HK-2 (cell line): ENCODE results near the gene RAB11FIP3.

Source experiments
- DNase-seq: peaks from one replicate; pipeline ENCODE4 v3.0.0-alpha.2; 2018; ENCODE audit not compliant: unreplicated experiment

The RAB11FIP3 gene

GRCh38 chr16:424033-424622 lies 1.3 kb upstream of the RAB11FIP3 start:
- peak; percentile 46 for DNase-seq

DNA sequence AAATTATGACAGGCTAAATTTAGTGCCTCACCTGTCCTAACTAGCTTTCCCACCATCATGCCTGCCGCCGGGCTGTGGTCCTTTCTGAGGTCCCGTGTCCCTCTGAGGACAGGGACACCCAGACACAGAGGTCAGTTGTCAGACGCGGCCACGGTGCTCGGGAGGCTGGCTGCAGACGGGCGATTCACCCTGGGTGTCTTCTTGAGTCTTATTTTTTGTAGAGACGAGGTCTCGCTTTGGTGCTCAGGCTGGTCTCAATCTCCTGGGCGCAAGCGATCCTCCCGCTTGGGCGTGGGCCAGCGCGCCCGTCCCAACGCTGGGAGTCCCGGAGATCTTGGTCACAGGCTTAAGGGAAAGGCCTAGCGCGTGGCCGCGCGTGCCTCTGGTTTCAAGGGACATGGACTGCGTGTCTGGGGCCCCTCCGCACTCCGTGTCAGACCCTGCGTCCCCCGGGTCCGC lies 797 bp upstream of the RAB11FIP3 start:
- peak; percentile 31 for DNase-seq

GRCh38 chr16:425740-426114 lies 278 bp downstream of the RAB11FIP3 start:
- DNase-seq: no peak

DNA sequence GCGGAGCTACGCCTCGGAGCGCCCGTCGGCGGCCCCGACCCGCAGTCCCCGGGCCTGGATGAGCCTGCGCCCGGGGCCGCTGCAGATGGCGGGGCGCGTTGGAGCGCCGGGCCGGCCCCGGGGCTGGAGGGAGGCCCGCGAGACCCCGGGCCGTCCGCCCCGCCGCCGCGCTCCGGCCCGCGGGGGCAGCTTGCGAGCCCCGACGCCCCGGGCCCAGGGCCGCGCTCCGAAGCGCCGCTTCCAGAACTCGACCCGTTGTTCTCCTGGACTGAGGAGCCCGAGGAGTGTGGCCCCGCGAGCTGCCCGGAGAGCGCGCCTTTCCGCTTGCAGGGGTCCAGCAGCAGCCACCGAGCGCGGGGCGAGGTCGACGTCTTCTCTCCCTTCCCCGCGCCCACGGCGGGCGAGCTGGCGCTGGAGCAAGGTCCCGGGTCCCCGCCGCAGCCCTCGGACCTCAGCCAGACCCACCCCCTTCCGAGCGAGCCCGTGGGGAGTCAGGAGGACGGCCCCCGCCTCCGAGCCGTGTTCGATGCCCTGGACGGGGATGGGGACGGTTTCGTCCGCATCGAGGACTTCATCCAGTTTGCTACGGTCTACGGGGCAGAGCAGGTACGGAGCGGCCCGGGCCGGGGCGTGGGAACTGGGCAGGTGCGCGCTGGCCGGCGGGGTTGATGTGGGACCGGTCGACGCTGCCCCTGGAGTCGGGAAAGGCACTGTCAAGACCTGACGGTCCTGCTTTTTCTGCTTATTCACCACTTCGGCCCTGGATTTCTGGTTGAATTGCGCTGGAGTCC lies 861 bp downstream of the RAB11FIP3 start:
- peak; percentile 12 for DNase-seq

DNA sequence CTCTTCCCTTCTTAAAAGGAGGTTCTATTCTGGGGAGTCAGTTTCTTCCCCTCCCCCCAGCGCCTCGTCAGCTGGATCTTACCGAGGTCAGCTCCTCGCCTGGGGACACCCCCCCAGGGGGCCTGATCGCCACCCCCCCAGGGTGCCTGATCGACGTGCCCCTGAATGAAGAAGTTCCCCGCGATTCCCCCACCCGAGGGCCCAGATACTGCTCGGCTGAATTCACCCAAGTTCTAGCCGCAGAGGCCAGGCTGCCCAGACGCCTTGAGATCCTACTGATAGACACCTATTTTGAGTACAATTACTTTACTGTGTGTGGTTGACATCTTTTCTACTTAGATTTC lies 1.4 kb downstream of the RAB11FIP3 start:
- no peak for DNase-seq

- no peak for DNase-seq
Measured at GRCh38 chr16:427250-427649, 1.8 kb downstream of the RAB11FIP3 start.

- DNase-seq: no peak
Measured at GRCh38 chr16:430904-431303, 5.5 kb downstream of the RAB11FIP3 start.

GRCh38 chr16:440627-441026 lies 15.2 kb downstream of the RAB11FIP3 start:
- DNase-seq: no peak

- no peak for DNase-seq
Measured at GRCh38 chr16:441447-441846, 16.0 kb downstream of the RAB11FIP3 start.

GRCh38 chr16:442976-443375 lies 17.5 kb downstream of the RAB11FIP3 start:
- no peak for DNase-seq

- no peak for DNase-seq
Measured at GRCh38 chr16:444027-444426, 18.6 kb downstream of the RAB11FIP3 start.

GRCh38 chr16:445566-445965 lies 20.1 kb downstream of the RAB11FIP3 start:
- DNase-seq: no peak

GRCh38 chr16:450385-450784 lies 24.9 kb downstream of the RAB11FIP3 start:
- DNase-seq: no peak

- no peak for DNase-seq
Measured at GRCh38 chr16:450785-451512, 25.5 kb downstream of the RAB11FIP3 start.

DNA sequence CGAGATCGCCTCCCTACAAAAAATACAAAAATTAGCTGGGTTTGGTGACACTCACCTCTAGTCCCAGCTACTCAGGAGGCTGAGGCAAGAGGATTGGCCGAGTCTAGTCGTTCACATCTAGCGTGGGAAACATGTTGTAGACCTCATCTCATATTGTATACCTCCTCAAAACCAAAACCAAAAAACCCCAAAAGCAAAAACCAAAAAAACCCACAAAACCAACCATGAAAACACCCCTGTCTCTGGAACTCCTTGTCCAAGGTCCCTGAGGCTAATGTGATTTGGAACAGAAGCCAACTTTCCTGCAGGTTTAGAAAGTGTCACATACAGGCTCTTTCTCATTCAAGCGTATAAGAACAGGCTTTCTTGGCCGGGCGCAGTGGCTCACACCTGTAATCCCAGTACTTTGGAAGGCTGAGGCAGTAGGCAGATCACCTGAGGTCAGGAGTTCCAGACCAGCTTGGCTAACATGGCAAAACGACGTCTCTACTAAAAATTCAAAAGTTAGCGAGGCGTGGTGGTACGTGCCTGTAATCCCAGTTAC lies 29.0 kb downstream of the RAB11FIP3 start:
- DNase-seq: no peak

DNA sequence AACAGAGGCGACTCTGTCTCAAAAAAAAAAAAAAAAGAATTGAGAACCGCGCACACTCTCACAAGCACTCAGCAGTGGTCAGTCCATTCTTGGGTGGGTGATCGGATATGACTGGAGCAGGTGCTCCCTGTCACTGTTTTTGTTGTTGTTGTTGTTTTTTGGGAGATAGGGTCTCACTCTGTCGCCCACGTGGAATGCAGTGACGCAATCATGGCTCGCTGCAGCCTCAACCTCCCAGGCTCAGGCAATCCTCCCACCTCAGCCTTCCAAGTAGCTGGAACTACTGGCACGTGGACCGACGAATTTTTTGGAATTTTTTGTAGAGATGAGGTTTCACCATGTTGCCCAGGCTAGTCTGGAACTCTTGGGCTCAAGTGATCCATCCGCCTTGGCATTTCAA lies 30.0 kb downstream of the RAB11FIP3 start:
- DNase-seq: no peak

DNA sequence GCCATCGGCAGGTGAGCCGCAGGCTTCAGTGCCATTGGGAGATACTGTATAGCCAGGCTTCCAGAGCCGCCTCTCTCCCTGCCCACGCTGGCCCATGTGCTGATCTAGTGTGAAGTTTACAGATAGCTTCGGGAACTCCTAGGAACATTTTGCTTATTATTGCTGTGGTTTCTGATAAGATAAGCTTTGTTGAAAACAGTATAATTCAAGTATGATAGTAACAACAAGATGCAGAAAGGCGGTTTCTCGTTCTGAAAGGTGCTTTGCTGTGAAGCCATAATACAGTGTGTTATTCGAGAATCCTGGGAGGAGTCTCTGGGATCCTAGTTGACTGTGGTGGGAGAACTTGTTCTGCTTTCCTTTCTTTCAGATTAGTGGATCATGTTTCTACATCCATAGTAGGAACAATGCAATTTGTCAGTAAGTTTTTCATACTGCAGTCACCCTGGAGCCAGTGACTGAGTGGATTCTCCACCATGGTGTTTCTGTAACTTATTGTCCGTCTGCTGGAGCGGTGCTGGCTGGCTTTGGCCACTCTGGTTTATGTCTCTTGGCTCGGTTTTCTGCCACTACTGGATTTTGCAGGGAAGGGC lies 31.5 kb downstream of the RAB11FIP3 start:
- no peak for DNase-seq

GRCh38 chr16:457732-458400 lies 32.4 kb downstream of the RAB11FIP3 start:
- no peak for DNase-seq

GRCh38 chr16:459761-460160 lies 34.3 kb downstream of the RAB11FIP3 start:
- no peak for DNase-seq

- no peak for DNase-seq
Measured at GRCh38 chr16:460787-461186, 35.3 kb downstream of the RAB11FIP3 start.

DNA sequence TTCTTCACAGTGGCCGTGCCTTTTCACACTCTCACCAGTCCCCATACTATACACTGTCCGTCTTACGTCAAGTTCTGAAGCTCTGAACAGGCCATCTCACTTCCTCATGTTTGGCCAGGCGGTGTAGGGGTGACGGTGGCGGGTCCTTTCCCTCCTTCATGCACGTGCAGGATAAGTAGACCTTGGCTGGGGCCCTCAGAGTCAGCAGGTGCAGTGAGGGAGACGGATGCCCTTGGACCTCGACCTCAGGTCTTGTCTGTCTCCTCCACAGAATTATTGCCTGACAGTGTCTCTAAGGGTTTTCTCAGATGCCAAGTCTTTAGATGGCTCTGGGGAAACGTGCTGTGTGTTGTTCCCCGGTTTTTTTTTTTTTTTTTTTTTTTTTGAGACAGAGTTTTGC lies 37.6 kb downstream of the RAB11FIP3 start:
- no peak for DNase-seq

DNA sequence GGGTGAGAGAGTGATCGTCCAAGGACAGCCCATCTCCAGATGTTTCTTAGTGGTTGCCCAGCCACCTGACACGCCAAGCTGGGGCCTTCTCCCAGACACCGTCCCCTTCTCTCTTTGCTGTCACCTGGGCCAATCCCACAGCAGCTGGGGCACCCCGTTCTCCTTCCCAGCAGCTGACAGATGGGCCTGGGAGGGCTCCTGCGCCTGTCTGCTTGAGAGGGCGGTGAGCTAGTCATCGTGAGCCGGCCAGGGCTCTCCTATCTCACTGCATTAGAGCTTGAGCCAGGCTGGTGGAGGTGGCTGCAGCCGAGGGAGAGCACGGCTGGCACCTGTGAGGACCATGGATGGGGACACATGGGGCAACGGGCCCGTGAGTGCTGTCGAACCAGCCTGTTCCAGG lies 41.2 kb downstream of the RAB11FIP3 start:
- DNase-seq: no peak
